Caco-2 (cell line): ENCODE measurements around the gene CARD11. TPM values are rescaled to one million over a fixed set of nuclear protein-coding genes. Genes with fewer than 3 reads are reported as not detected.

Source experiments
- BruUV-seq: library from RNA; stranded (reverse); fragments of 400-500 nt; replicated peaks from 2 replicates; lab custom pipeline; 2021; lab: Mats Ljungman, UMichigan
- CTCF ChIA-PET: fragments of 300-600 bp; sonication (Branson Sonifier 250); formaldehyde crosslinking; loops from one replicate; lab custom pipeline; 2022; ENCODE audit warnings: antibody characterized with exemption; lab: Charles Lee
- POLR2A ChIA-PET: fragments of 300-600 bp; sonication (Branson Sonifier 250); formaldehyde crosslinking; loops from one replicate; lab custom pipeline; 2022; ENCODE audit warnings: antibody characterized with exemption; lab: Charles Lee
- DNase-seq, 2 experiments: peaks; one replicate each; pipeline versions ENCODE4 v3.0.0 to v3.0.0-alpha.2; 2020 to 2022
- H3K27me3 ChIP-seq: replicated peaks from 2 replicates; pipeline ENCODE4 v1.6.0; 2011; ENCODE audit warnings: low read length; ENCODE audit not compliant: control insufficient read depth, insufficient read depth
- H3K36me3 ChIP-seq: 2 replicates; pipeline ENCODE4 v1.5.1; 2011; ENCODE audit warnings: low read length; ENCODE audit not compliant: control insufficient read depth, insufficient read depth
- H3K4me1 ChIP-seq: fragments of 250-450 bp; sonication (Bioruptor Pico); 2 replicates; pipeline ENCODE4 v1.5.1; 2020; ENCODE audit warnings: mild to moderate bottlenecking
- H3K4me3 ChIP-seq: 2 replicates; pipeline ENCODE4 v1.5.1; 2011; ENCODE audit warnings: low read depth, mild to moderate bottlenecking, control low read depth, low read length
- H3K9me3 ChIP-seq: fragments of 250-450 bp; sonication (Bioruptor Pico); 2 replicates; pipeline ENCODE4 v1.5.1; 2020; ENCODE audit warnings: mild to moderate bottlenecking, moderate library complexity
- H3K27ac Mint-ChIP-seq: one replicate; pipeline ENCODE4 v1.8.0; 2022; ENCODE audit warnings: mixed read lengths; ENCODE audit not compliant: unreplicated experiment
- H3K27me3 Mint-ChIP-seq: one replicate; pipeline ENCODE4 v1.8.0; 2022; ENCODE audit warnings: mixed read lengths; ENCODE audit not compliant: insufficient read depth, unreplicated experiment
- H3K36me3 Mint-ChIP-seq: one replicate; pipeline ENCODE4 v1.8.0; 2022; ENCODE audit warnings: mild to moderate bottlenecking, mixed read lengths; ENCODE audit not compliant: insufficient read depth, unreplicated experiment
- H3K4me1 Mint-ChIP-seq: one replicate; pipeline ENCODE4 v1.8.0; 2022; ENCODE audit warnings: low read depth, mixed read lengths; ENCODE audit not compliant: unreplicated experiment
- H3K4me3 Mint-ChIP-seq: one replicate; pipeline ENCODE4 v1.8.0; 2022; ENCODE audit warnings: mild to moderate bottlenecking, moderate library complexity, mixed read lengths; ENCODE audit not compliant: unreplicated experiment
- H3K9me3 Mint-ChIP-seq: one replicate; pipeline ENCODE4 v1.8.0; 2022; ENCODE audit warnings: mixed read lengths; ENCODE audit not compliant: unreplicated experiment
- intact Hi-C: fragments of 100-400 bp; cut with micrococcal nuclease; formaldehyde crosslinking; loops from one replicate; pipeline ENCODE4 v1.10.0; 2022; ENCODE audit not compliant: unreplicated experiment
- total RNA-seq: library from RNA; stranded (reverse); gene quantifications from 2 replicates; pipeline ENCODE4 v1.2.3, GENCODE V29; 2022
- TF ChIP-seq, protein P1 (sequence below), 2 experiments: fragments of 200-600 bp in 1 of 2; IDR thresholded peaks; 1 replicate in 1 of 2; 2 replicates in 1 of 2; pipeline versions ENCODE4 v1.5.1 to v1.8.0; 2011 to 2022; ENCODE audit warnings: antibody characterized with exemption in 1 of 2, control low read depth in 1 of 2, inconsistent platforms in 1 of 2, low read depth in 1 of 2, low read length in 1 of 2, mild to moderate bottlenecking in 1 of 2, moderate library complexity in 1 of 2; ENCODE audit not compliant: insufficient read depth in 1 of 2, severe bottlenecking in 1 of 2, unreplicated experiment in 1 of 2

Gene CARD11
- total RNA-seq, 1 experiment from 2014 or later: 5.4 TPM

DNA sequence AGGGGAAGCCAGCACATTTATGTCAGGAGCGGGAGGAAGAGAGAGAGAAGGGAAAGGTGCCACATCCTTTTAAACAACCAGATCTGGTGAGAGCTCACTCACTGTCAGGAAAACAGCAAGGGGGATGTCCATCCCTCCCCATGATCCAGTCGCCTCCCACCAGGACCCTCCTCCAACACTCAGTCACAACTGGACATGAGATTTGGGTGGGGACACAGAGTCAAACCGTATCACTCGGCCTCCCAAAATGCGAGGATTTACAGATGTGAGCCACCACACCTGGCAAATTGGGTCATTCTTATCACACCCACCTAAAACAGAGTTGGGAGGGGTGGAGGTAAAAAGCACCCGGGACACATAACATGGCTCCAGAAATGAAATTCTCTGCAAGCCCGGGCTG is 41.0 kb downstream of the CARD11 start:
- no peaks in the 10 kb centered on the region for H3K9me3 ChIP-seq
- H3K4me3 ChIP-seq: no peak overlapping the region
- no peaks in the 10 kb centered on the region for H3K27me3 ChIP-seq
- peaks cover 4% of the 10 kb centered on the region for H3K27me3 Mint-ChIP-seq
- ChIA-PET POLR2A (no interaction called here), CTCF (no interaction called here)
- no peaks in the 10 kb centered on the region for H3K36me3 Mint-ChIP-seq
- no peaks in the 10 kb centered on the region for H3K4me1 ChIP-seq
- intact Hi-C loops: no loop called here
- TF ChIP-seq, protein P1, sequence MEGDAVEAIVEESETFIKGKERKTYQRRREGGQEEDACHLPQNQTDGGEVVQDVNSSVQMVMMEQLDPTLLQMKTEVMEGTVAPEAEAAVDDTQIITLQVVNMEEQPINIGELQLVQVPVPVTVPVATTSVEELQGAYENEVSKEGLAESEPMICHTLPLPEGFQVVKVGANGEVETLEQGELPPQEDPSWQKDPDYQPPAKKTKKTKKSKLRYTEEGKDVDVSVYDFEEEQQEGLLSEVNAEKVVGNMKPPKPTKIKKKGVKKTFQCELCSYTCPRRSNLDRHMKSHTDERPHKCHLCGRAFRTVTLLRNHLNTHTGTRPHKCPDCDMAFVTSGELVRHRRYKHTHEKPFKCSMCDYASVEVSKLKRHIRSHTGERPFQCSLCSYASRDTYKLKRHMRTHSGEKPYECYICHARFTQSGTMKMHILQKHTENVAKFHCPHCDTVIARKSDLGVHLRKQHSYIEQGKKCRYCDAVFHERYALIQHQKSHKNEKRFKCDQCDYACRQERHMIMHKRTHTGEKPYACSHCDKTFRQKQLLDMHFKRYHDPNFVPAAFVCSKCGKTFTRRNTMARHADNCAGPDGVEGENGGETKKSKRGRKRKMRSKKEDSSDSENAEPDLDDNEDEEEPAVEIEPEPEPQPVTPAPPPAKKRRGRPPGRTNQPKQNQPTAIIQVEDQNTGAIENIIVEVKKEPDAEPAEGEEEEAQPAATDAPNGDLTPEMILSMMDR (IDR thresholded peaks at IDR 0.05; ENCODE audit: insufficient read depth in 1 of 2, low read depth in 1 of 2, low read length in 1 of 2, severe bottlenecking in 1 of 2, unreplicated experiment in 1 of 2): no peak
- H3K27ac Mint-ChIP-seq: no peak overlapping the region
- H3K4me3 Mint-ChIP-seq: no peak overlapping the region
- H3K4me1 Mint-ChIP-seq: peaks cover 5% of the 10 kb centered on the region
- no peak for DNase-seq
- no peaks in the 10 kb centered on the region for H3K9me3 Mint-ChIP-seq
- no TSS peak for BruUV-seq
- no peaks in the 10 kb centered on the region for H3K36me3 ChIP-seq

DNA sequence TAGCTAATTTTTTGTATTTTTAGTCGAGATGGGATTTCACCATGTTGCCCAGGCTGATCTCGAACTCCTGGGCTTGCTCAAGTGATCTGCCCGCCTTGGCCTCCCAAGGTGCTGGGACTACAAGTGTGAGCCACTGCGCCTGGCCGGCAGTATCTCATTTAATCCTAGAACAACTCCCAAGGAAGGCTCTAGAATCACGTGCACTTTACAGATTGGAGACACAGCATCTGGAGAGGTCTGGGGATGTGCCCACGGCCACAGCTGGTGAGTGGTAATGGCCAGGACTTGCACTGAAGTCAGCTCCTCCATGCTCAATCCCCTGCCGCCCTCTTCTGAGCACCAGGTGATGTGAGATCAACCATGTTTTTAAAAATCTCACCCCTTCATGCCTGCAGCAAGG is 43.1 kb downstream of the CARD11 start:
- Histone ChIP-seq H3K36me3 (no peaks in the 10 kb centered on the region), H3K9me3 (no peaks in the 10 kb centered on the region; the same call in 1 of the 2 replicates), H3K4me1 (no peaks in the 10 kb centered on the region), H3K4me3 (no peak overlapping the region), H3K27me3 (no peaks in the 10 kb centered on the region)
- Mint-ChIP-seq H3K27me3 (no peaks in the 10 kb centered on the region), H3K36me3 (no peaks in the 10 kb centered on the region), H3K9me3 (peaks cover 9% of the 10 kb centered on the region), H3K27ac (no peak overlapping the region), H3K4me1 (peaks cover 5% of the 10 kb centered on the region), H3K4me3 (no peak overlapping the region)
- TF ChIP-seq, protein P1 (IDR thresholded peaks at IDR 0.05; ENCODE audit: insufficient read depth in 1 of 2, low read depth in 1 of 2, low read length in 1 of 2, severe bottlenecking in 1 of 2, unreplicated experiment in 1 of 2): no peak
- no TSS peak for BruUV-seq
- DNase-seq: no peak
- ChIA-PET POLR2A (no interaction called here), CTCF (no interaction called here)
- intact Hi-C loops: no loop called here

DNA sequence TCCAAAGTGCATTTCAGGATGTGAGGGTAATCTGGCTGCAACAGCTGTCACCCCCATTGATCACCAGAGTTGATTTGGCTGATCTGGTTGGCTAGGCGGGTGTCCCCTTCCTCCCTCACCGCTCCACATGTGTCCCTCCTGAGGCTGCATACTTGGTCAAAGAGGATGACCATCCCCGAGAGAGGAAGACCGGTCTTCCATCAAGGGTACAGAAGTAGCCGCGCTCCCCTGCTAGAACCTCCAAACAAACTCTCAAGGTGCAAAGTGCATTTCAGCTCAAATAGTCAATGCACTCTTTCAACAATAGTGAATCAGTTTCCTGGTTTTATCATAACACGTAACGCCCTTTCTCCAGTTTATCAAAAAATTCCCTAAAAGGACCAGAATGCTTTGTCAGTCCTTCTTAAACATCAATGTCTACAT is 44.6 kb downstream of the CARD11 start:
- TF ChIP-seq, protein P1 (IDR thresholded peaks at IDR 0.05; ENCODE audit: insufficient read depth in 1 of 2, low read depth in 1 of 2, low read length in 1 of 2, severe bottlenecking in 1 of 2, unreplicated experiment in 1 of 2): no peak
- no TSS peak for BruUV-seq
- no peak overlapping the region for H3K4me3 Mint-ChIP-seq
- no peaks in the 10 kb centered on the region for H3K4me1 ChIP-seq
- peaks cover 17% of the 10 kb centered on the region for H3K9me3 Mint-ChIP-seq
- H3K36me3 Mint-ChIP-seq: no peaks in the 10 kb centered on the region
- POLR2A ChIA-PET: no interaction called here
- no peaks in the 10 kb centered on the region for H3K27me3 Mint-ChIP-seq
- H3K27ac Mint-ChIP-seq: no peak overlapping the region
- H3K4me3 ChIP-seq: no peak overlapping the region
- H3K27me3 ChIP-seq: no peaks in the 10 kb centered on the region
- H3K36me3 ChIP-seq: no peaks in the 10 kb centered on the region
- peaks cover 5% of the 10 kb centered on the region for H3K4me1 Mint-ChIP-seq
- H3K9me3 ChIP-seq: no peaks in the 10 kb centered on the region; the same call in 1 of the 2 replicates
- intact Hi-C loops: no loop called here
- DNase-seq: no peak
- CTCF ChIA-PET: no interaction called here
